HCT116 (cell line): ENCODE measurements around the gene TBC1D2B. TPM values are rescaled to one million over a fixed set of nuclear protein-coding genes. Genes with fewer than 3 reads are reported as not detected.

Experiments
- ATAC-seq: fragments of 200-7000 bp; cut with Tn5 transposase; 2 replicates; pipeline ENCODE4 v1.9.1; 2020; ENCODE audit warnings: mild to moderate bottlenecking, moderate library complexity
- BruUV-seq: library from RNA; stranded (reverse); fragments of 400-500 nt; replicated peaks from 2 replicates; lab custom pipeline; 2021; lab: Mats Ljungman, UMichigan
- CTCF ChIA-PET: fragments of 300-600 bp; sonication (Branson Sonifier 250); formaldehyde crosslinking; loops from one replicate; lab custom pipeline; 2021; ENCODE audit warnings: antibody characterized with exemption; lab: Charles Lee
- POLR2A ChIA-PET: fragments of 300-600, 350-600 bp; sonication (Branson Sonifier 250); formaldehyde crosslinking; loops from one replicate; lab custom pipeline; 2021; ENCODE audit warnings: antibody characterized with exemption; lab: Charles Lee
- RAD21 ChIA-PET, 2 experiments: fragments of 300-600 bp; sonication (Branson Sonifier 250); formaldehyde crosslinking; loops; one replicate each; lab custom pipeline; 2023; ENCODE audit warnings: low total read pairs in 2 of 2; ENCODE audit not compliant: uncharacterized antibody in 2 of 2, unreplicated experiment in 2 of 2, low non-redundant PET in 1 of 2; lab: Charles Lee
- DNase-seq: peaks from one replicate; pipeline ENCODE4 v3.0.0-alpha.2; 2010; ENCODE audit warnings: low read depth, low spot score
- H2AFZ ChIP-seq: fragments of 200-600 bp; shearing (Covaris generic), sonication (generic); 2 replicates; pipeline ENCODE4 v1.6.1; 2017; ENCODE audit warnings: low read depth, mixed run types, mixed read lengths, antibody characterized with exemption, low read length; ENCODE audit not compliant: poor library complexity, severe bottlenecking
- H3K27ac ChIP-seq: 2 replicates; pipeline ENCODE4 v1.5.1; 2012; ENCODE audit warnings: low read depth, low read length
- H3K27me3 ChIP-seq: fragments of 200-600 bp; sonication (generic); 2 replicates; pipeline ENCODE4 v1.6.1; 2016; ENCODE audit warnings: mixed run types, low read length, mixed read lengths; ENCODE audit not compliant: insufficient read depth
- H3K36me3 ChIP-seq, 2 experiments: fragments of 200-500 bp in 1 of 2; fragments of 200-600 bp in 1 of 2; sonication (Bioruptor generic) in 1 of 2; sonication (generic) in 1 of 2; 2 replicates each; pipeline versions ENCODE4 v1.5.1 to v1.6.1; 2014 to 2016; ENCODE audit warnings: low read length in 2 of 2, inconsistent platforms in 1 of 2, mixed read lengths in 1 of 2, mixed run types in 1 of 2; ENCODE audit not compliant: insufficient read depth in 2 of 2, control insufficient read depth in 1 of 2
- H3K4me1 ChIP-seq, 2 experiments: fragments of 200-600 bp in 1 of 2; sonication (generic) in 1 of 2; 2 replicates each; pipeline versions ENCODE4 v1.5.1 to v1.6.1; 2012 to 2017; ENCODE audit warnings: low read length in 2 of 2, inconsistent platforms in 1 of 2, mild to moderate bottlenecking in 1 of 2, mixed read lengths in 1 of 2, mixed run types in 1 of 2, moderate library complexity in 1 of 2; ENCODE audit not compliant: insufficient read depth in 2 of 2, control insufficient read depth in 1 of 2
- H3K4me2 ChIP-seq: fragments of 200-600 bp; sonication (generic); 2 replicates; pipeline ENCODE4 v1.6.1; 2017; ENCODE audit warnings: mixed run types, low read length, mixed read lengths
- H3K4me3 ChIP-seq, 2 experiments: fragments of 200-600 bp in 1 of 2; sonication (generic) in 1 of 2; replicated peaks in 1 of 2; 2 replicates each; pipeline ENCODE4 v1.5.1; 2011 to 2016; ENCODE audit warnings: low read length in 2 of 2, control low read depth in 1 of 2, low read depth in 1 of 2, mild to moderate bottlenecking in 1 of 2, mixed read lengths in 1 of 2, mixed run types in 1 of 2
- H3K79me2 ChIP-seq: fragments of 200-600 bp; sonication (generic); 2 replicates; pipeline ENCODE4 v1.6.1; 2017; ENCODE audit warnings: mild to moderate bottlenecking, mixed run types, low read length, moderate library complexity, mixed read lengths; ENCODE audit not compliant: insufficient read depth
- H3K9ac ChIP-seq: fragments of 200-600 bp; sonication (generic); 2 replicates; pipeline ENCODE4 v1.6.1; 2016; ENCODE audit warnings: low read length, mixed read lengths
- H3K9me2 ChIP-seq: fragments of 200-600 bp; sonication (generic), shearing (Covaris generic); 2 replicates; pipeline ENCODE4 v1.6.1; 2017; ENCODE audit warnings: mixed run types, mild to moderate bottlenecking, moderate library complexity; ENCODE audit not compliant: insufficient read depth
- H3K9me3 ChIP-seq, 2 experiments: fragments of 200-500 bp in 1 of 2; fragments of 200-600 bp in 1 of 2; sonication (Bioruptor generic) in 1 of 2; sonication (generic) in 1 of 2; 2 replicates each; pipeline ENCODE4 v1.6.1; 2014 to 2017; ENCODE audit warnings: low read length in 2 of 2, mixed read lengths in 2 of 2, inconsistent platforms in 1 of 2, low read depth in 1 of 2, mild to moderate bottlenecking in 1 of 2, mixed run types in 1 of 2, moderate library complexity in 1 of 2; ENCODE audit not compliant: control insufficient read depth in 1 of 2, insufficient read depth in 1 of 2
- H4K20me1 ChIP-seq: fragments of 200-600 bp; sonication (generic), shearing (Covaris generic); 2 replicates; pipeline ENCODE4 v1.6.1; 2017; ENCODE audit warnings: mixed run types, mild to moderate bottlenecking, moderate library complexity; ENCODE audit not compliant: insufficient read depth
- ATF3 ChIP-seq: IDR thresholded peaks from 2 replicates; pipeline ENCODE4 v1.6.1; 2012
- CBX3 ChIP-seq: IDR thresholded peaks from 2 replicates; pipeline ENCODE4 v1.6.1; 2012; ENCODE audit warnings: low read depth
- EGR1 ChIP-seq: IDR thresholded peaks from 2 replicates; pipeline ENCODE4 v1.6.1; 2012; ENCODE audit warnings: low read depth
- EZH2 ChIP-seq: fragments of 200-600 bp; sonication (generic); IDR thresholded peaks from 2 replicates; pipeline ENCODE4 v1.6.1; 2017; ENCODE audit warnings: antibody characterized with exemption, mixed run types
- MAX ChIP-seq: IDR thresholded peaks from 2 replicates; pipeline ENCODE4 v1.6.1; 2012
- POLR2AphosphoS5 ChIP-seq: IDR thresholded peaks from 2 replicates; pipeline ENCODE4 v1.6.1; 2011; ENCODE audit warnings: mild to moderate bottlenecking, low read depth, low read length, moderate library complexity
- SIN3A ChIP-seq: IDR thresholded peaks from 2 replicates; pipeline ENCODE4 v1.6.1; 2012; ENCODE audit warnings: low read depth
- SRF ChIP-seq: IDR thresholded peaks from 2 replicates; pipeline ENCODE4 v1.6.1; 2012; ENCODE audit warnings: low read depth
- TCF7L2 ChIP-seq: IDR thresholded peaks from 2 replicates; pipeline ENCODE4 v1.7.0; 2011; ENCODE audit warnings: borderline replicate concordance, inconsistent platforms; ENCODE audit not compliant: insufficient read depth, insufficient read length; ENCODE audit errors: extremely low read depth
- ZBTB33 ChIP-seq: IDR thresholded peaks from 2 replicates; pipeline ENCODE4 v1.6.1; 2011; ENCODE audit warnings: mild to moderate bottlenecking, low read length, moderate library complexity; ENCODE audit not compliant: insufficient replicate concordance; ENCODE audit errors: extremely low read depth
- ZNF274 ChIP-seq: fragments of 200-500 bp; sonication (Bioruptor generic); IDR thresholded peaks from 2 replicates; pipeline ENCODE4 v1.6.1; 2014; ENCODE audit warnings: mild to moderate bottlenecking, low read depth, low read length, inconsistent platforms
- intact Hi-C: fragments of 100-400 bp; cut with micrococcal nuclease; formaldehyde crosslinking; loops from 2 replicates; pipeline ENCODE4 v1.10.0; 2022
- total RNA-seq: library from RNA; stranded (reverse); gene quantifications from one replicate; pipeline ENCODE4 v1.2.1, GENCODE V29; 2021; ENCODE audit not compliant: unreplicated experiment

TBC1D2B gene
- total RNA-seq, 1 experiment from 2014 or later = 16.6 TPM

- RAD21 ChIA-PET = no interaction called here
- intact Hi-C loops = no loop called here
- no peak for ATAC-seq
Measured at GRCh38 chr15:78016860-78017259, 60.7 kb downstream of the TBC1D2B start.

More at GRCh38 chr15:78016860-78017259, 60.7 kb downstream of the TBC1D2B start:
- CTCF ChIA-PET = interaction anchor here (1.2 kb wide), 1 partner anchor 91 kb away, joined by 3 read pairs; no protein-coding TSS in a partner anchor
- BruUV-seq = no TSS peak
- H3K9me3 ChIP-seq = no peaks in the 10 kb centered on the region
- no peak overlapping the region for H3K4me2 ChIP-seq
- H3K27ac ChIP-seq = no peak overlapping the region
- H3K4me3 ChIP-seq = no peak overlapping the region
- H3K36me3 ChIP-seq = peaks cover 0 to 15% of the 10 kb centered on the region in 2 experiments; a peak in 2 of 4 replicates
- H2AFZ ChIP-seq = no peak overlapping the region
- no peak overlapping the region for H3K9ac ChIP-seq
- no peaks in the 10 kb centered on the region for H4K20me1 ChIP-seq
- H3K4me1 ChIP-seq = no peaks in the 10 kb centered on the region
- TF ChIP-seq TCF7L2 (no peak), ZNF274 (no peak), POLR2AphosphoS5 (no peak), CBX3 (no peak), SIN3A (no peak), ZBTB33 (no peak), EZH2 (no peak), EGR1 (no peak), MAX (no peak), SRF (no peak), ATF3 (no peak)
- H3K79me2 ChIP-seq = no peaks in the 10 kb centered on the region
- H3K27me3 ChIP-seq = no peaks in the 10 kb centered on the region
- POLR2A ChIA-PET = no interaction called here
- DNase-seq = no peak
- no peaks in the 10 kb centered on the region for H3K9me2 ChIP-seq
